ENCODE results near the gene NR4A1.

- TF ChIP-seq CTCF (conservative IDR thresholded peaks at IDR 0.05; ENCODE audit: low read depth, low read length): no peak
- TF ChIP-seq EZH2phosphoT487 (IDR thresholded peaks at IDR 0.05; ENCODE audit: borderline replicate concordance, low read length): no peak
- no peak for TF ChIP-seq EZH2 (IDR thresholded peaks at IDR 0.05; ENCODE audit: low read length, unreplicated experiment)
Observed at GRCh38 chr12:52054833-52055730, 3.8 kb downstream of the NR4A1 start.
